Testis (tissue), 2 donors: ENCODE results near the gene NELL1.

ENCODE experiments used
- CTCF ChIP-seq, 3 experiments: fragments of 450-650 bp in 2 of 3; fragments of 200-600 bp in 1 of 3; sonication (generic) in 1 of 3; IDR thresholded peaks; one replicate each; pipeline ENCODE4 v1.5.1; 2016 to 2019; ENCODE audit warnings: antibody characterized with exemption in 3 of 3, mild to moderate bottlenecking in 2 of 3, moderate library complexity in 1 of 3
- POLR2A ChIP-seq: fragments of 450-650 bp; IDR thresholded peaks from one replicate; pipeline ENCODE4 v1.6.1; 2017; ENCODE audit warnings: antibody characterized with exemption, mild to moderate bottlenecking, moderate library complexity

DNA sequence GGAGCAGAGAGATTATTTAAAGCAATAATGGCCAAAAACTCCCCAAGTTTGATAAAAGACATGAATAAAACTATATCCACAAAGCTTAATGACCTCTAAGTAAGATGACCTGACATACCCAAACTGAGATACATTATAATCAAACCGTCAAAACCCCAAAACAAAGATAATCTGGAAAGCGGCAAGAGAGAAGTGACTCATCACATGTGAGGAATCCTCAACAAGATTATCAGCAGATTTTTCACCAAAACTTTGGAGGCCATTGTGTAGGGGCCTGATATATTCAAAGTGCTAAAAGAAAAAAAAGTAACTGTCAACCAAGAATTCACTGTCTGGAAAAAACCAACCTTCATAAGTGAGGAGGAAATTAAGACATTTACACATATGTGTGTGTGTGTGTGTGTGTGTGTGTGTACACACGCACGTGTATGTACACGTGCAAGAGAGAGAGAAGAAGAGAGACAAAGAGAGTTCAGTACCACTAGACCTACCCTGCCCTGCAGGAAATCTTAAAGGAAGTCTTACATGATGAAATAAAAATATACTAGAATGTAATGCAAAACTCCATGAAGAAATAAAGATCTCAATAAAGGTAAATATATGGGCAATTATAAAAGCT, 752.4 kb downstream of the NELL1 start:
- TF ChIP-seq CTCF (IDR thresholded peaks at IDR 0.05) (no peak), POLR2A (no peak)
